SK-N-SH (cell line): ENCODE results near the gene MGST2.

ENCODE experiments used
- CTCF ChIP-seq: fragments of 200-600 bp; sonication (generic); IDR thresholded peaks from 2 replicates; pipeline ENCODE4 v1.6.1; 2017; ENCODE audit warnings: antibody characterized with exemption, mild to moderate bottlenecking, moderate library complexity
- EP300 ChIP-seq, 2 experiments: IDR thresholded peaks; 2 replicates each; pipeline versions ENCODE4 v1.4.0 to v1.6.1; 2012; ENCODE audit warnings: borderline replicate concordance in 1 of 2, low read depth in 1 of 2, low read length in 1 of 2
- FOXJ3 ChIP-seq: sonication (generic); formaldehyde crosslinking; IDR thresholded peaks from 2 replicates; pipeline ENCODE4 v1.5.1; 2020; ENCODE audit warnings: mild to moderate bottlenecking, missing genetic modification reagents
- FOXM1 ChIP-seq: IDR thresholded peaks from 2 replicates; pipeline ENCODE4 v1.4.0; 2012; ENCODE audit warnings: low read depth, mild to moderate bottlenecking
- GABPA ChIP-seq: IDR thresholded peaks from 2 replicates; pipeline ENCODE4 v1.4.0; 2012; ENCODE audit warnings: low read depth, mild to moderate bottlenecking
- IRF3 ChIP-seq: fragments of 150-350 bp; IDR thresholded peaks from 2 replicates; pipeline ENCODE4 v1.6.1; 2016; ENCODE audit warnings: mild to moderate bottlenecking, low read depth, low read length
- MAX ChIP-seq: IDR thresholded peaks from 2 replicates; pipeline ENCODE4 v1.4.0; 2012; ENCODE audit warnings: low read depth
- POLR2AphosphoS5 ChIP-seq: IDR thresholded peaks from 2 replicates; pipeline ENCODE4 v1.6.1; 2012; ENCODE audit warnings: low read depth, low read length
- TCF12 ChIP-seq: IDR thresholded peaks from 2 replicates; pipeline ENCODE4 v1.4.0; 2012
- TEAD4 ChIP-seq: IDR thresholded peaks from 2 replicates; pipeline ENCODE4 v1.4.0; 2012; ENCODE audit warnings: mild to moderate bottlenecking, borderline replicate concordance; ENCODE audit not compliant: insufficient read depth
- YY1 ChIP-seq: IDR thresholded peaks from 2 replicates; pipeline ENCODE4 v1.4.0; 2012; ENCODE audit warnings: low read depth, mild to moderate bottlenecking
- TF ChIP-seq, protein P1 (sequence below): IDR thresholded peaks from 2 replicates; pipeline ENCODE4 v1.4.0; 2012; ENCODE audit warnings: low read depth, borderline replicate concordance

GRCh38 chr4:139725236-139725635 lies 59.6 kb downstream of the MGST2 start:
- TF ChIP-seq CTCF, result no peak
- TF ChIP-seq POLR2AphosphoS5, result no peak
- TF ChIP-seq FOXM1, result no peak
- TF ChIP-seq FOXJ3 (CRISPR knock-in tag), result no peak
- no peak for TF ChIP-seq MAX
- TF ChIP-seq EP300 (IDR thresholded peaks at IDR 0.05; ENCODE audit: borderline replicate concordance in 1 of 2, low read depth in 1 of 2, low read length in 1 of 2), result no peak
- no peak for TF ChIP-seq GABPA
- no peak for TF ChIP-seq TCF12
- no peak for TF ChIP-seq TEAD4
- TF ChIP-seq YY1, result no peak
- TF ChIP-seq, protein P1, sequence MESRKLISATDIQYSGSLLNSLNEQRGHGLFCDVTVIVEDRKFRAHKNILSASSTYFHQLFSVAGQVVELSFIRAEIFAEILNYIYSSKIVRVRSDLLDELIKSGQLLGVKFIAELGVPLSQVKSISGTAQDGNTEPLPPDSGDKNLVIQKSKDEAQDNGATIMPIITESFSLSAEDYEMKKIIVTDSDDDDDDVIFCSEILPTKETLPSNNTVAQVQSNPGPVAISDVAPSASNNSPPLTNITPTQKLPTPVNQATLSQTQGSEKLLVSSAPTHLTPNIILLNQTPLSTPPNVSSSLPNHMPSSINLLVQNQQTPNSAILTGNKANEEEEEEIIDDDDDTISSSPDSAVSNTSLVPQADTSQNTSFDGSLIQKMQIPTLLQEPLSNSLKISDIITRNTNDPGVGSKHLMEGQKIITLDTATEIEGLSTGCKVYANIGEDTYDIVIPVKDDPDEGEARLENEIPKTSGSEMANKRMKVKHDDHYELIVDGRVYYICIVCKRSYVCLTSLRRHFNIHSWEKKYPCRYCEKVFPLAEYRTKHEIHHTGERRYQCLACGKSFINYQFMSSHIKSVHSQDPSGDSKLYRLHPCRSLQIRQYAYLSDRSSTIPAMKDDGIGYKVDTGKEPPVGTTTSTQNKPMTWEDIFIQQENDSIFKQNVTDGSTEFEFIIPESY, result no peak
- TF ChIP-seq IRF3, result no peak
